Activated CD8-positive, alpha-beta memory T cell treated with anti-CD3 and anti-CD28 coated beads, Interleukin-2, amount 50 U/mL, for 24 hours (primary cell): ENCODE data around the gene GPLD1.
"Not testable (repeated sequence)": the region's sequence is repeated elsewhere in the genome, so short reads cannot be mapped to it uniquely, and the experiment has no call there.

Experiments
- DNase-seq: peaks from one replicate; pipeline ENCODE4 v3.0.0-alpha.2; 2020; ENCODE audit errors: extremely low read depth

Gene GPLD1

DNA sequence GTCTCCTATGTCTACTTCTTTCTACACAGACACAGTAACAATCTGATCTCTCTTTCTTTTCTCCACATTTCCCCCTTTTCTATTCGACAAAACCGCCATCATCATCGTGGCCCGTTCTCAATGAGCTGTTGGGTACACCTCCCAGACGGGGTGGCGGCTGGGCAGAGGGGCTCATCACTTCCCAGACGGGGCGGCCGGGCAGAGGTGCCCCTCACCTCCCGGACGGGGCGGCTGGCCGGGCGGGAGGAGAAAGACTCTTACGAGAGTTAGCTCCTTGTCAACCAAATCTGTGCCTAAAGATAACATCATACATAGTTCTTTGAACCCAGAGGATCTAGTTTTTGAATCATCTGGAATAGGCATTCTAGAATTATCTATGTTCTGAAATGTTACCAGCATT lies 74.8 kb downstream of the GPLD1 start:
- DNase-seq, result not testable (repeated sequence)

DNA sequence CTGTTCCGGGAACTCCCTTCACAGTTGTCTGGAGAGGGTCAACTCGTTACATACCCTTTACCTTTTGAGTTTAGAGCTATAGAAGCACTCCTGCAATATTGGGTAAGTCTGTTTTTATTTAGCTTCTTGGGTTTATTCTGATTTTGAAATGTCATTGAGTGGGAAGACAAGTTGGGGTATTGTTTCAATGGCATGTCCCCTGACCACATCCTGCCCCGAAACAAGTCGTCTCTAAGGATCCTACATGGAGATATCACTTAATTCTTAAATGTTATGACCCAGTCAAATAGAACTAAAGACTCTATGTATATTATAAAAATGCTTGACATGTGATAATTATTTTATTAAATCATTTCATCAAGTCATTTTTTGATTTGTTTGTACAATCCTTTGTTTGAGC lies 77.1 kb downstream of the GPLD1 start:
- DNase-seq, result no peak

DNA sequence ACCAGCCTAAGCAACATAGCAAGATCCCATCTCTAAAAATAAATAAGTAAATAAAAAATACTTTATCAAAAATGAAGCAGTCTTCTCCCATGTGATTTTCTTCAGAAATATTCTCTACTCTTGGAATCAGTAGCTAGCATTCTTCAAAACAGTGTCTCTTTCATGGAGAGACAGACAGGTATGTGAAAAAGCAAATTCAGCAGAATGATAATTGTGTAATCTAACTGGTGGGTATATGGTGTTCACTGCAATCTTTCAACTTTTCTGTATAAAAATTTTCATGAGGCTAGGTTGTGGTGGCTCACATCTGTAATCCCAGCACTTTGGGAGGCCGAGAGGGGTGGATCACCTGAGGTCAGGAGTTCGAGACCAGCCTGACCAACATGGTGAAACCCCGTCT lies 78.8 kb downstream of the GPLD1 start:
- no peak for DNase-seq

DNA sequence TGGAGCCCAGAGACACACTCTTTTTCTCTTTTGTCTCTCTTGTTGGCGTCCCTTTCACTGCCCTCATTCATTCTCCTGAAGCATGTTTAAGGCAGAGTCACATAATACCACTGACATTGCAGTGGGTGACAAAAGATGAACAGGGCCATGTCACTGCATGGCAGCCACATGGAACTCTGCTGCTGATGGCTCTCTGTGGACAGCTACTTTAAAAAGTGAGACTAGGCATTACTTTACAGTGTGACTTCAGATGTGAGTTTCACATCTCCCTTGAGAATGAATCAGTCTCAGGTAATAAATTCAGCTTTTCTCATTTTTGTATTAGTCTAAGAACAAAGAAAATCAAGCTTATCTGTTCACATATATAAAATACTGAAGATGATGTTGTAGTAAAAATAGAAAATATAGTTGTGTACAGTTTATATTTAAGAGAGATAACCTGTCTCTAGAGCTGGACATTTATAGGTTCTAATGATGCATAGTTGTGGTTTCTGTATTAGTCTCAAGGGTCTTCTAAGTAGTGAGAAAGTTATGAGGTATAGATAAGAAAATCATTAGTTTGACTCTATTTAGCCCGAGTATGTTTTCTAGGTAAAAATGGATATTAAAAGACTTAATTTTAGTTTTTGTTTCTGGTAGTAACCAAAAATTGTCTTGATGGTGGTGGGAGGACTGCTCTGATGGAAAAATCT lies 80.5 kb downstream of the GPLD1 start:
- no peak for DNase-seq

DNA sequence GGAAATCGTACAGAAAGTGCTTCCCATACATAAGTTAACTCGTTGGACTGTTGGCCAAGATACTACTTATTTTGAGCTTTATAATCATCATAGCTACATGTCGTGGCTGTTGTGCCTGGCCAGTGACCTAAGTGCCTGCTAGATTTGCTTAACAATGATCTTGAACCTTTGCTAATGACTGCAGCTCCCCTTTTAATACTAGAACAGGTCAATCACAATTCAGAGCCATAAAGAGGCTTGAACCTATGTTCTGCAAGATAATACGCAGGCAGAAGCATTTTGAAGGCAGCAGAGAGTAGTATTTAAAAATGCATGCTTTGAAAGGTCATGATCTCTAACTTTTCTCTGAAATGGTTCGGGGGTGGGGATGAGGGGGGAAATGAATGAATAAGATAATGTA lies 84.1 kb downstream of the GPLD1 start:
- DNase-seq, result no peak

DNA sequence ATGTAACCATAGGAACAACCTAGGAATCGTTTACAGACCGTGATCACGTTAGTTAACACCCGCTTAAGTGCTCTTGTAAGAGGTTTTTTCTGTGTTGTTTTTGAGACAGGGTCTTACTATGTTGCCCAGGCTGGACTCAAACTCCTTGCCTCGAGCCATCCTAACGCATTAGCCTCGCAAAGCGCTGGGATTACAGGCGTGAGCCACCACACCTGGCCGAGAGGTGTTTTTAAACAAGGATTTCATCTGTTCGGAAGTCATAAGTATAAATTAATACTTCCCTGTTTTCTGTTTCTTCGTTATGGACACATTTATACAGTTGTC lies 85.9 kb downstream of the GPLD1 start:
- no peak for DNase-seq

DNA sequence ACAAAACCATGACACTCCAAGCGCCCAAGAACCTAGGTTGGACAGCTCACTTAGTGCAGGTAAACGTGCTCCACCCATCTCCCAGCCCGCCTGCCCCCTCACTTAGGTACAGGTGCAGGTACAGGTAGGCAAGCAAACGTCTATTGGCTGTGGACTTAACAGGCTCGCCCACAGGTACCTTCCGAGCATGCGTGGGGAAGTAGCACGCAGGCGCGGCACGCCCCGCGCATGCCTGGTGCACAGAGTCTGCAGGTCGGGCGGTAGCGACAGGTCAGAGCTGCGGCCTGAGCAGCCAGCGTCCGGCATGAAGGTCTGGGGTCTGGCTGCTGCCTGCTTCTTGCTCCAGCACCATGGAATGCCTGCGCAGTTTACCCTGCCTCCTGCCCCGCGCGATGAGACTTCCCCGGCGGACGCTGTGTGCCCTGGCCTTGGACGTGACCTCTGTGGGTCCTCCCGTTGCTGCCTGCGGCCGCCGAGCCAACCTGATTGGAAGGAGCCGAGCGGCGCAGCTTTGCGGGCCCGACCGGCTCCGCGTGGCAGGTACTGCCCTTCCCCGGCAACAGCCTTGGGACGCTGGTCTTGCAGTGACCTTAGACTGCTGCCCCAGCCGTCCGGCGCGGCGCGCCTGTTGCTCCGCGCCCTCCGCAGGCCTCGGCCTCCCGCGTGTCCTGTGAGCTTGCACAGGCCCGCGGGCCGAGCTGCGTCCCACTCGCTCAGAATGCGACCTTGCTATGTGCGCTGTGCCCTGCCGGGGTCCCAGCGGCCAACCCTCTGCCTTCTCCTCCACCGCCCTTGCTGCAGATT lies 86.5 kb downstream of the GPLD1 start, which contains the start of gene MRS2:
TSS of gene MRS2 (plus strand) at position 240 of the 804 bp plus-strand sequence. CDS start at position 351, 111 bp downstream.
- peak; percentile 53 for DNase-seq

DNA sequence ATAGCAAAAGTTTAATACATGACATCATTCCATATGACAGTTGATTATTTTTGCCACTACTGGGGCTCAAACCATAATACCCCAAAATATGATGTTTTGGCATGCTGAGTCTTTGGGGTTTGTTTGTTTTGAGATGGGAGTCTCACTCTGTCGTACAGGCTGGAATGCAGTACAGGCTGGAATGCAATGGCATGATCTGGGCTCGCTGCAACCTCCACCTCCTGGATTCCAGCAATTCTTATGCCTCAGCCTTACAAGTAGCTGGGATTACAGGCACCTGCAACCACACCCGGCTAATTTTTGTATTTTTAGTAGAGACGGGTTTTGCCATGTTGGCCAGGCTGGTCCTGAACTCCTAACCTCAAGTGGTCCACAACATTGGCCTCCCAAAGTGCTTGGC lies 87.9 kb downstream of the GPLD1 start:
- DNase-seq, result no peak

DNA sequence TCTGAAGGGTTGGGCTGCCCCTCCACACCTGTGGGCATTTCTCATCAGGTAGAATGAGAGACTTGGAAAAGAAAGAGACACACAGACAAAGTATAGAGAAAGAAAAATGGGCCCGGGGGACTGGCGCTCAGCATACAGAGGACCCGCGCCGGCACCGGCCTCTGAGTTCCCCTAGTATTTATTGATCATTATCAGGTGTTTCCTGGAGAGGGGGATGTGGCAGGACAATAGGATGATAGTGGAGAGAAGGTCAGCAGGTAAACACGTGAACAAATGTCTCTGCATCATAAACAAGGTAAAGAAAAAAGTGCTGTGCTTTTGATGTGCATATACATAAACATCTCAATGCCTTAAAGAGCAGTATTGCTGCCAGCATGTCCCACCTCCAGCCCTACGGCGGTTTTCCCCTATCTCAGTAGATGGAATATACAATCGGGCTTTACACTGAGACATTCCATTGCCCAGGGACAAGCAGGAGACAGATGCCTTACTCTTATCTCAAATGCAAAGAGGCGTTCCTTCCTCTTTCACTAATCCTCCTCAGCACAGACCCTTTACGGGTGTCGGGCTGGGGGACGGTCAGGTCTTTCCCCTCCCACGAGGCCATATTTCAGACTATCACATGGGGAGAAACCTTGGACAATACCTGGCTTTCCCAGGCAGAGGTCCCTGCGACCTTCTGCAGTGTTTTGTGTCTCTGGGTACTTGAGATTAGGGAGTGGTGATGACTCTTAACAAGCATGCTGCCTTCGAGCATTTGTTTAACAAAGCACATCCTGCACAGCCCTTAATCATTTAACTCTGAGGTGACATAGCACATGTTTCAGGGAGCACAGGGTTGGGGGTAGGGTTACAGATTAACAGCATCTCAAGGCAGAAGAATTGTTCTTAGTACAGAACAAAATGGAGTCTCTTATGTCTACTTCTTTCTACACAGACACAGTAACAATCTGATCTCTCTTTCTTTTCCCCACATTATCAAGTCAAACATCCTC lies 89.0 kb downstream of the GPLD1 start:
- DNase-seq, result not testable (repeated sequence)

DNA sequence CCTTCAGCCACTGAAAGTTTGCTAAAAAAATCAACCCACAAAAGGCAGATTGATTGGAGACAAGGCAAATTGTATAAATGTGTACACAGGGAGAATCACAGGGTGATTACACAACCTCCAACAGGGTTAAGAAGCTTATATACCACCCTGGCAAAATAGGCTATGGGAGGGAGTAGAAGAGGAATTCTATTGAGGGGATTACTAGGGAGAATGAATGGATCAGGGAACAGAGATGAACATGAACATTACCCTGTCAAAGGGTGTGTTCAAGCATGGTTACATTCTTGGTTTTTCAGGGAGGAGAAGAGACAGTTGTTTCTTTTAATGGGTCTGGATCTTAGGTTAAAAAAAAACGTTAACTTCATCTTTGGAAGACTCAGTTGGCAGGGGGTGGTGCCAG lies 91.7 kb downstream of the GPLD1 start:
- no peak for DNase-seq

DNA sequence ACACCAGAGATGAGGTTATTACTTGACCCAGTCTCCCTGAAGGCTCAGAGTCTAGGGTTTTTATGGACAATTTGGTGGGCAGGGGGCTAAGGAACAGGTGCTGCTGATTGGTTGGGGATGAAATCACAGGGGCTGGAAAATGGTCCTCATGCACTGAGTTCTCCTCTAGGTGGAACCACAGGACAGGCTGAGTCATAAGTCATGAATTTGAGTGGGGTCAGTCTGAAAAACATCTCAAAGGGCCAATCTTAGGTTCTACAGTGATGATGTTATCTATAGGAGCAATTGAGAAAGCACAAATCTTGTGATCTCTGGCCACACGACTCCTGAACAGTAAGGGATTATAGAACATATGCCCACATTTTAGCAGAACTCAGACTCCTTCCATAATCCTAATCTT lies 92.6 kb downstream of the GPLD1 start:
- no peak for DNase-seq

DNA sequence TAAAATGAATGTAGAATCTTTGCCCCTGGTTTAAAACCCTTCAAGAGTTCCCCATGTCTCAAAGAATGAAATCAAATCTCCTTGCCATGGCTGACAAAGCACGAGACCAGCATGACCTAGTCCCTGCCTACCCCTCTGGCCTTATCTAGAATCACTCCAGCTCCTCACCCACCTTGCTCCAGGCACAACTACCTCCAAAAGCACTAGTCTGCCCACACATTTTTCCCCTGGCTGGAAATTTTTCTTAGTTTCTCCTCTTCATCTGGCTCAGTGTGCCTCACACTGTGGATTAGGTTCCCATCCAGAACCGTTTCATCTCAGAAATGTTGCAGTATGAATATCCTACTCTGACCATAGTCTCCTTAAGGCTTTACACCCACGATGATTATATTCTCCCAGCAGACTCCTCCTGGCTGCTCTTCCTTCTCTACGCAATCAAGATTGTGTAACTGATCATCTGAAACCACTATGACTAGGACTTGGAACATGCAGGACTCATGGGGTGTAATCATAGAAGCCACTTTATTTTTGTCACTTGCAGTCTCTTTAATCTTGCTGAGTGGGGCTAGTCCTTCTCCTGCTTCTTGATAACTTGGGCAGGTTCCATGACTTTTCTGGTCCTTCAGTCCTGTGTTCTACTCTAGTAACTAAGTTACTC lies 94.5 kb downstream of the GPLD1 start:
- DNase-seq, result no peak

DNA sequence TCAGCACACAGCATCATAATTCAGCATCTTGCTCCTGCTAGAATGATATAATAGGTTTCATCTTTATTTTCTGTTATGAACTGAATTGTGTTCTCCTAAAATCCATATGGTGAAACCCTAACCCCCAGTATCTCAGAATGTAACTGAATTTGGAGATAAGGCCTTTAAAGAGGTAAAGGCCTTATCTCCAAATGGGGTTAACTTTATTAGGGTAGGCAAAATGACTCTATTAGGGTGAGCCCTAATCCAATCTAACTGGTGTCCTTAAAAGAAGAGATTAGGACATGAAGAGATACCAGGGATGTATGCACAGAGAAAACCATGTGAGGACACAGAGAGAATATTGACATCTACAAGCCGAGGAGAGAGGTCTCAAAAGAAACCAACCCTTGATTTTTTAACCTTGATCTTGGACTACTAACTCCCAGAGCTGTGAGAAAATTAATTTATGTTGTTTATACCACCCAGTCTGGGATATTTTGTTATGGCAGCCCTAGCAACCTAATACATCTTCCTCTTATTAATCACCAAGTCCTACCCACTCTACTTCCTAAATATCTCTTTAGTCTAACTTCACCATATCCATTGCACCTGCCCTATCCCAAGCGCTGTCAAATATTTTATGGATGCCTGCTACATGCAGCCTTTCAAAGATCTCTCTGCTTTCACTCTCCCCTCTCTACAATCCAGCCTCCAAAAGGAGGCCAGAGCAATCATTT lies 95.2 kb downstream of the GPLD1 start:
- no peak for DNase-seq

DNA sequence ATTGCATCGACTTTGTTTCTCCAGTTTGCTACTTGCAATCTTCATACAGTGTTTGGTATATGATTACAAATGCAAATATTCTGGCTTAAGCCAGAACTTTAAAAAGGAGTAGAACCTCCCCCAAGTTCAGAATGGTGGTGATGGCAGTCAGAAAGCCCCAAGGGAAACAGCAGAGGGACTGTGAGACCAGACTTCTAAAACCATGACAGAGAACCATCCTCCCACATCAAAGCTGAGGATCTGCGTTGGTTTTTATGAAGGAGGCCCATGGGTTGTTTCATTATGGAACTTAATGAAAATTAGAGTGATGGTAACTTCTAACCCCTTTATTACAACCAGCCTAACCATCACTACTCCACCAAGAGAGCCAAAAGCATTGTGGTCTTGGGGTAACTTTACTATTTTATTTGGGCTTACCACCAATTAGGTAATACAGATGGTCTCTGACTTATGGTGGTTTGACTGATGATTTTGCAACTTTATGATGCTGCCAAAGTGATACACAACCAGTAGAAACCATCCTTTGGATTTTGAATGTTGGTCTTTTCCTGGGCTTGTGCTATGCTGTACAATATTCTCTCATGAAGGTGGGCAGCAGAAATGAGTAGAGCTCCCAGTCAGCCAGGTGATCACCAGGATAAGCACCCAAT lies 97.5 kb downstream of the GPLD1 start:
- DNase-seq, result no peak

DNA sequence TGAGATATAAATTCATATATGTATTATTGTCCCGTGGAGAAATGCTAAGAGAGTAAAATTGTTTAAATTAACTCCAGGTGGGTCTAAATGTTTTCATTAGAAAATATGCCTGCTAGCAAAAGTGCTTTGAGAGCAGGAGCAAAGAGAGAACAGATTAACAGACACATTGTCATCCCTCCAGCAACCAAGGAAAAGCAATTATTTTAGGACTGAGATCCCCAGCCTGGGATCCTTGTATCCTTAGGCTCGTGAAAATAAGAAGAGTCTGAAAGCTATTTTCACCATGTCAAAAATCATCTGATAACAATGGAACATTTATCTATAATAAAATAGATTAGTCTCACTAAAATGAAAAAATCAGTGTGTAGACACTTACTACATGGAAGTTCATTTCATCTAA lies 98.2 kb downstream of the GPLD1 start:
- DNase-seq, result no peak

DNA sequence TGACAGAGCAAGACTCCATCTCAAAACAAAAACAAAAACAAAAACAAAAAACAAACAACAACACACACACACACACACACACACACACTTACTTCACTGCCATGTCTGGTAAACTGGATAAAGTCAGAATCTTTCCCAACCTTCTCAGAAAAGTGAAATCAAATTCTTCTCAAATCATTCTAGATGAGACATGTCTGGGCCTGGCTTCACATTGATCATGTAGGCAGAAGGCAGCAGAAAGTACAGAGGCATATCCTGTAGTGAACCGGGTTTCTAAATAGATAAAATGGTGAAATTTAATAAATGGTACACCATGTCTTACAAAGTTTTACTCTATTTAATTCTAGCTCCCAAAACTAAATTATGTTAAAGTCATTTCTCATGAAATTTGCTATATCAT lies 101.6 kb downstream of the GPLD1 start:
- DNase-seq, result no peak

DNA sequence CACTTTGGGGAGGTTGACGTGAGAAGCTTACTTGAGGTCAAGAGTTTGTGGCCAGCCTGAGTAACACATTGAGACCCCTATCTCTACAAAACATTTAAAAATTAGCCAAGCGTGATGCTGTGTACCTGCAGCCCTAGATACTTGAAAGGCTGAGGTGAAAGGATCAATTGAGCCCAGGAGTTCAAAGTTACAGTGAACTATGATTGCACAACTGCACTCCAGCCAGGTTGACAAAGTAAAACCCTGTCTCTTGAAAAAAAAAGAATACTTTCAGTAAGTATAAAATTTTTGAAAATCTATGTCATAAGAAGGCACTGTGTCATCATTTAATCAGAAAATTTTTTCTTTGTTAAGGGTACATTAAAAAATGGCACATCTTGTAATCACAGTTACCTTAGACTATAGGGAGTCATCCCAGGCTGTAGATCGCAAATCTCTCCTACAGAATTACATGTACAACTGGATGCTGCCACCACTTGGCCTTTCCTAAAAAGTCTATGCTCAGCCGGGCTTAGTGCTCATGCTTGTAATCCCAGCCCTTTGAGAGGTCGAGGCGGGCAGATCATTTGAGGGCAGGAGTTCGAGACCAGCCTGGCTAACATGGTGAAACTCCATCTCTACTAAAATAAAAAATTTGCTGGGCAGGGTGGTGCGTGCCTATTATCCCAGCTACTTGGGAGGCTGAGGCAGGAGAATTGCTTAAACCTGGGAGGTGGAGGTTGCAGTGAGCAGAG lies 103.7 kb downstream of the GPLD1 start:
- no peak for DNase-seq

DNA sequence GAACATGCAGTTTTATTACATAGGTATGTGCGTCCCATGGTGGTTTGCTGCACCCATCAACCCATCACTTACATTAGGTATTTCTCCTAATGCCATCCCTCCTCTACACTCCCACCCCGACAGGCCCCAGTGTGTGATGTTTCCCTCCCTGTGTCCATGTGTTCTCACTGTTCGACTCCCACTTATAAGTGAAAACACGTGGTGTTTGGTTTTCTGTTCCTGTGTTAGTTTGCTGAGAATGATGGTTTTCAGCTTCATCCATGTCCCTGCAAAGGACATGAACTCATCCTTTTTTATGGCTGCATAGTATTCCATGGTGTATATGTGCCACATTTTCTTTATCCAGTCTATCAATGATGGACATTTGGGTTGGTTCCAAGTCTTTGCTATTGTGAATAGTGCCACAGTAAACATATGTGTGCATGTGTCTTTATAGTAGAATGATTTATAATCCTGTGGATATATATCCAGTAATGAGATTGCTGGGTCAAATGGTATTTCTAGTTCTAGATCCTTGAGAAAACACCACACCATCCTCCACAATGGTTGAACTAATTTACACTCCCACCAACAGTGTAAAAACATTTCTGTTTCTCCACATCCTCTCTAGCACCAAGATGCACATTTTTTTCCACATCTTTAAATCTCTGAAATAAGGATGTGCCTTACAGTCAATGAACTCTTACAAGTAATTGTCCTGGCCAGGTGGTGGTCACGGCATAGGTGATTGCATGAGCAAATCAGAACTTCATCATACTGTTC lies 104.8 kb downstream of the GPLD1 start:
- DNase-seq, result not testable (repeated sequence)

DNA sequence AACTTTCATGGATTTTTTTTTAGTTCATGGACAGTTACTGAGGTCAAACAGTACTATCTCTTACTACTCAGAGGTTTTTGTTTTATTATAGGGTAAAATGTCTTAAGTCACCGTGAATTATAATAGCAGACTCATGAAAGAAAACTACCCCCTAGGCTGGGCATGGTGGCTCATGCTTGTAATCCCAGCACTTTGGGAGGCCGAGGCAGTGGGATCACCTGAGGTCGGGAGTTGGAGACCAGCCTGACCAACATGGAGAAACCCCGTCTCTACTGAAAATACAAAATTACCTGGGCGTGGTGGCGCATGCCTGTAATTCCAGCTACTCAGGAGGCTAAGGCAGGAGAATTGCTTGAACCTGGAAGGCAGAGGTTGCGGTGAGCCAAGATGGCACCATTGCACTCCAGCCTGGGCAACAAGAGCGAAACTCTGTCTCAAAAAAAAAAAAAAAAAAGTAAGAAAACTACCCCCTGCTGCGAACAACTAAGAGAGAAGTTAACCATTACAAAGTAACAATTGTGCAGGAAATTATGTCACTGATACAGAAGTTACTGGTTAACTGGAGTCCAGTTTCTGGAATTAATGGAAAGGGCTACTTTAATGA lies 106.4 kb downstream of the GPLD1 start:
- not testable (repeated sequence) for DNase-seq
